ENCODE data around the gene BRMS1.
A peak's percentile ranks its signal among the peaks of the same experiment; 100 is the strongest.
"Not testable (repeated sequence)": the region's sequence is repeated elsewhere in the genome, so short reads cannot be mapped to it uniquely, and the experiment has no call there.

Gene BRMS1

GRCh38 chr11:66322732-66323427 is 22.0 kb downstream of the BRMS1 start:
- no peak for DNase-seq (ENCODE audit: low read depth)

GRCh38 chr11:66321606-66322005 is 23.3 kb downstream of the BRMS1 start:
- no peak for DNase-seq (ENCODE audit: low read depth)

- DNase-seq (ENCODE audit: low read depth) = not testable (repeated sequence)
Observed at GRCh38 chr11:66320748-66321147, 24.2 kb downstream of the BRMS1 start.

GRCh38 chr11:66320289-66320688 is 24.6 kb downstream of the BRMS1 start:
- not testable (repeated sequence) for DNase-seq (ENCODE audit: low read depth)

- no peak for DNase-seq (ENCODE audit: low read depth)
Observed at GRCh38 chr11:66318600-66318970, 26.3 kb downstream of the BRMS1 start.

GRCh38 chr11:66317723-66318599 is 26.9 kb downstream of the BRMS1 start:
- peak; percentile 29 for DNase-seq (ENCODE audit: low read depth)

- DNase-seq (ENCODE audit: low read depth) = peak; percentile 34
Observed at GRCh38 chr11:66317322-66317722, 27.6 kb downstream of the BRMS1 start.

- no peak for DNase-seq (ENCODE audit: low read depth)
Observed at GRCh38 chr11:66316849-66317251, 28.1 kb downstream of the BRMS1 start, which contains the start of gene CD248. TSS of gene CD248 (minus strand) at chr11:66317044. CDS start at chr11:66317027, 17 bp downstream.

GRCh38 chr11:66315921-66316811 is 28.7 kb downstream of the BRMS1 start:
- DNase-seq (ENCODE audit: low read depth) = no peak

- DNase-seq (ENCODE audit: low read depth) = no peak
Observed at GRCh38 chr11:66315498-66315885, 29.4 kb downstream of the BRMS1 start.

- DNase-seq (ENCODE audit: low read depth) = no peak
Observed at GRCh38 chr11:66314561-66315497, 30.1 kb downstream of the BRMS1 start.

- DNase-seq (ENCODE audit: low read depth) = no peak
Observed at GRCh38 chr11:66314186-66314501, 30.8 kb downstream of the BRMS1 start.

- no peak for DNase-seq (ENCODE audit: low read depth)
Observed at GRCh38 chr11:66313321-66314185, 31.4 kb downstream of the BRMS1 start.

- peak; percentile 94 for DNase-seq (ENCODE audit: low read depth)
Observed at GRCh38 chr11:66312549-66313320, 32.2 kb downstream of the BRMS1 start.

- peak; percentile 94 for DNase-seq (ENCODE audit: low read depth)
Observed at GRCh38 chr11:66311965-66312548, 32.8 kb downstream of the BRMS1 start.

GRCh38 chr11:66311470-66311964 is 33.4 kb downstream of the BRMS1 start:
- DNase-seq (ENCODE audit: low read depth) = no peak

GRCh38 chr11:66310803-66311440 is 34.0 kb downstream of the BRMS1 start:
- DNase-seq (ENCODE audit: low read depth) = not testable (repeated sequence)

- no peak for DNase-seq (ENCODE audit: low read depth)
Observed at GRCh38 chr11:66310324-66310723, 34.6 kb downstream of the BRMS1 start.
